Naive thymus-derived CD4-positive, alpha-beta T cell (primary cell): ENCODE results near the gene FAM168B. TPM values are rescaled to one million over a fixed set of nuclear protein-coding genes. Genes with fewer than 3 reads are reported as not detected.
"Not testable (repeated sequence)": the region's sequence is repeated elsewhere in the genome, so short reads cannot be mapped to it uniquely, and the experiment has no call there.

ENCODE experiments used
- ATAC-seq: fragments of 150-1000 bp; cut with Tn5 transposase; 2 replicates; pipeline ENCODE4 v1.10.0; 2021; ENCODE audit warnings: mild to moderate bottlenecking, moderate library complexity
- CTCF ChIA-PET: fragments of 350-600 bp; sonication (Branson Sonifier 250); formaldehyde crosslinking; loops from one replicate; lab custom pipeline; 2021; ENCODE audit warnings: antibody characterized with exemption; lab: Charles Lee
- POLR2A ChIA-PET: fragments of 350-600 bp; sonication (Branson Sonifier 250); formaldehyde crosslinking; loops from one replicate; lab custom pipeline; 2021; ENCODE audit warnings: antibody characterized with exemption, inconsistent platforms; lab: Charles Lee
- DNase-seq, 9 donors: peaks; one replicate each; pipeline versions ENCODE4 v3.0.0 to v3.0.0-alpha.2; 2020 to 2022; ENCODE audit warnings: mixed read lengths in 1 of 9
- H3K27ac ChIP-seq: one replicate; pipeline ENCODE4 v1.7.0; 2013; ENCODE audit warnings: mild to moderate bottlenecking, low read depth, low read length, moderate library complexity
- H3K27me3 ChIP-seq, 2 donors: one replicate each; pipeline ENCODE4 v1.7.0; 2013; ENCODE audit warnings: low read length in 2 of 2, mild to moderate bottlenecking in 2 of 2, moderate library complexity in 2 of 2; ENCODE audit not compliant: control insufficient read depth in 2 of 2, insufficient read depth in 2 of 2
- H3K36me3 ChIP-seq, 3 experiments: 1 replicate in 2 of 3; 2 replicates in 1 of 3; pipeline ENCODE4 v1.7.0; 2013; ENCODE audit warnings: low read length in 3 of 3, mild to moderate bottlenecking in 3 of 3, moderate library complexity in 1 of 3; ENCODE audit not compliant: insufficient read depth in 3 of 3, control insufficient read depth in 2 of 3
- H3K4me1 ChIP-seq, 2 donors: one replicate each; pipeline ENCODE4 v1.7.0; 2013; ENCODE audit warnings: low read length in 2 of 2, mild to moderate bottlenecking in 2 of 2, moderate library complexity in 1 of 2; ENCODE audit not compliant: control insufficient read depth in 2 of 2, insufficient read depth in 2 of 2
- H3K4me3 ChIP-seq: 2 replicates; pipeline ENCODE4 v1.7.0; 2013; ENCODE audit warnings: mild to moderate bottlenecking, low read length
- H3K9me3 ChIP-seq, 3 experiments: 1 replicate in 2 of 3; 2 replicates in 1 of 3; pipeline ENCODE4 v1.7.0; 2013; ENCODE audit warnings: low read length in 3 of 3; ENCODE audit not compliant: control insufficient read depth in 2 of 3
- H3K27ac Mint-ChIP-seq, 9 donors: one replicate each; pipeline ENCODE4 v1.8.0; 2020 to 2022; ENCODE audit warnings: mixed read lengths in 9 of 9, mild to moderate bottlenecking in 8 of 9, moderate library complexity in 5 of 9, inconsistent platforms in 2 of 9
- H3K27me3 Mint-ChIP-seq, 5 donors: one replicate each; pipeline ENCODE4 v1.8.0; 2021 to 2022; ENCODE audit warnings: mixed read lengths in 5 of 5, mild to moderate bottlenecking in 1 of 5
- H3K36me3 Mint-ChIP-seq, 5 donors: one replicate each; pipeline ENCODE4 v1.8.0; 2020 to 2022; ENCODE audit warnings: mixed read lengths in 5 of 5, mild to moderate bottlenecking in 3 of 5, inconsistent platforms in 1 of 5
- H3K4me1 Mint-ChIP-seq, 7 donors: one replicate each; pipeline ENCODE4 v1.8.0; 2020 to 2022; ENCODE audit warnings: mixed read lengths in 7 of 7, mild to moderate bottlenecking in 3 of 7, inconsistent platforms in 1 of 7
- H3K4me3 Mint-ChIP-seq, 10 donors: one replicate each; pipeline ENCODE4 v1.8.0; 2020 to 2022; ENCODE audit warnings: mild to moderate bottlenecking in 10 of 10, mixed read lengths in 10 of 10, moderate library complexity in 6 of 10, inconsistent platforms in 2 of 10
- H3K9me3 Mint-ChIP-seq, 11 donors: one replicate each; pipeline ENCODE4 v1.8.0; 2020 to 2022; ENCODE audit warnings: mixed read lengths in 11 of 11, mild to moderate bottlenecking in 4 of 11, inconsistent platforms in 1 of 11, moderate library complexity in 1 of 11
- intact Hi-C, 2 donors: fragments of 100-400 bp; cut with micrococcal nuclease; formaldehyde crosslinking; loops; one replicate each; pipeline ENCODE4 v1.15.1; 2023
- polyA plus RNA-seq, 2 donors: library from polyadenylated mRNA; unstranded; fragments of 300-500 nt; fragmentation: Illumina TruSeq; gene quantifications; one replicate each; pipeline ENCODE4 v1.2.3, GENCODE V29; 2021
- total RNA-seq, 6 experiments: library from RNA in 5 of 6; stranded (reverse) in 5 of 6; gene quantifications; 1 replicate in 5 of 6; 2 replicates in 1 of 6; pipeline ENCODE4 v1.2.3 and lab custom pipeline; 2021 to 2026

The FAM168B gene
- total and polyA plus RNA-seq, 7 experiments from 2014 or later = 36.3 to 82.9 (median 52.7) TPM

GRCh38 chr2:131079931-131080330 lies 13.3 kb downstream of the FAM168B start:
- ATAC-seq, H3K9me3 Mint-ChIP-seq, H3K4me3 Mint-ChIP-seq, H3K27ac ChIP-seq, H3K4me1 ChIP-seq, H3K9me3 ChIP-seq, H3K27me3 Mint-ChIP-seq, H3K27me3 ChIP-seq, POLR2A ChIA-PET, intact Hi-C loops, DNase-seq, H3K4me3 ChIP-seq: not testable (repeated sequence)
- CTCF ChIA-PET = interaction anchor here (0.7 kb wide), 1 partner anchor 15 kb away, joined by 3 read pairs; no protein-coding TSS in a partner anchor
- H3K4me1 Mint-ChIP-seq = peaks cover 26 to 73% (median 60%) of the 10 kb centered on the region in 7 donors
- peaks cover 14 to 77% (median 22%) of the 10 kb centered on the region in 3 experiments for H3K36me3 ChIP-seq
- H3K36me3 Mint-ChIP-seq = peaks cover 19 to 59% (median 26%) of the 10 kb centered on the region in 5 donors
- peak overlapping the region in 1 of 9 donors; percentile 19 for H3K27ac Mint-ChIP-seq

DNA sequence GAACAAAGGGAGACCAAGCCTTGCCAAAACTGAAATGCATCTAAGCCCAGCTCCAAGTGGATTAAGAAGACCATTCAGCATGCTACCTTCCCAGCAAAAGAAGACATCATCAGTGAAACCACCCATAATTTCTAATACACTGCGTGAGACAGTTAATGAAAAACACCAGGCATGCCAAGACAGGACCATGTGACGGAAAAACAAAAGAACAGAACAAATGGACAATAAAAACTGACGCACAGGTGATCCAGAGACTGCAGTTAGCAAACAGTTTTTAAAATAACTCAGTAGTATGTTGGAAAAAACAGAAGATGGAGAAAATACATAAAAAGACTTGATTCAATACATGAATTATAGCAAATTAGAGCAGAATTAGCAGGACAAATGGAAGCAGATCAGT lies 15.3 kb downstream of the FAM168B start:
- intact Hi-C loops = no loop called here
- ChIA-PET POLR2A (no interaction called here), CTCF (no interaction called here)
- peak overlapping the region in 3 of 10 donors; percentile 1 to 10 (median 4) for H3K4me3 Mint-ChIP-seq
- peaks cover 28 to 78% (median 65%) of the 10 kb centered on the region in 7 donors for H3K4me1 Mint-ChIP-seq
- no peak overlapping the region for H3K27ac ChIP-seq
- H3K27me3 ChIP-seq = no peaks in the 10 kb centered on the region
- peaks cover 19 to 64% (median 23%) of the 10 kb centered on the region in 5 donors for H3K36me3 Mint-ChIP-seq
- peaks cover 0 to 1% (median 0%) of the 10 kb centered on the region in 11 donors for H3K9me3 Mint-ChIP-seq
- peaks cover 0 to 5% of the 10 kb centered on the region in 2 donors for H3K4me1 ChIP-seq
- ATAC-seq (no peak), DNase-seq (no peak)
- H3K27me3 Mint-ChIP-seq = no peaks in the 10 kb centered on the region
- H3K27ac Mint-ChIP-seq = peak overlapping the region in 4 of 9 donors; percentile 5 to 43 (median 26)
- no peaks in the 10 kb centered on the region for H3K9me3 ChIP-seq
- no peak overlapping the region for H3K4me3 ChIP-seq
- H3K36me3 ChIP-seq = peaks cover 20 to 87% (median 22%) of the 10 kb centered on the region in 3 experiments

DNA sequence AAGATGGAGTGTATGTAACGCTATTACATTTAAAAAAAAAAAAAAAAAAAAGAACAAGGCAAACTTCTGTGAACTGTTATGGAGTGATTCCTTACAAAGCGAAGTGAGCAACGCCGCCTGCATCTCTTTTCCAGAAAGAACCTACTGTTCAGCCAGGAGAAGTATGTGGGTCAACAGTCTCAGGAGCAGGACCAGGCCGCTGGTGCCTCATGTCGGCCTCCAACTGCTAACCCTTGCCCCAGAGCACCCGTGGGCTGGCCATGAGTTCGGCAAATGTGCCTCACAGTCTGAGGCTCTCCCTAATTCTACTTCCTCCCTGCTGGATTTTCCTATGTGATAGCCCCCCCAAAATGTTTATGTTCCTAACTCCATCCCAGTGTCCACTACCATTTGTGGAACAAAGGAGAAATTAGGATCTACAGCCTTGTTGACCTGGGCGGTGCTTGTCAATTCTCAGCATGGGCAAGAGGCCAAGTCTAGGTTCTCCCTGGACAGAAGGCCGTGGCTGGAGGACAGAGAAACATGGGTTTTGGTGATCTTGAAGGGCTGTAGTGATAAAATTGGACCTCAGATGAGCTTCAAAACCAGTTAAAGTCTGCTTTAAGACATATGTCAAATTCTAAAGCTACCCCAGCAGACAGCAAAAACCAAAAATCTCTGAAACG lies 15.9 kb downstream of the FAM168B start:
- Histone ChIP-seq H3K27me3 (no peaks in the 10 kb centered on the region), H3K4me1 (peaks cover 0 to 5% of the 10 kb centered on the region in 2 donors), H3K27ac (no peak overlapping the region), H3K36me3 (peaks cover 18 to 84% (median 20%) of the 10 kb centered on the region in 3 experiments), H3K4me3 (no peak overlapping the region), H3K9me3 (no peaks in the 10 kb centered on the region)
- ChIA-PET POLR2A (no interaction called here), CTCF (no interaction called here)
- intact Hi-C loops = no loop called here
- Mint-ChIP-seq H3K27me3 (no peaks in the 10 kb centered on the region), H3K4me1 (peaks cover 28 to 74% (median 61%) of the 10 kb centered on the region in 7 donors), H3K27ac (peak overlapping the region in 1 of 9 donors; percentile 57), H3K36me3 (peaks cover 19 to 60% (median 21%) of the 10 kb centered on the region in 5 donors), H3K9me3 (peaks cover 0 to 1% (median 0%) of the 10 kb centered on the region in 11 donors), H3K4me3 (peak overlapping the region in 2 of 10 donors; percentile 10 to 26)
- ATAC-seq (no peak), DNase-seq (no peak)

- H3K27ac ChIP-seq = no peak overlapping the region
- Mint-ChIP-seq H3K27ac (peak overlapping the region in 2 of 9 donors; percentile 56 to 85), H3K4me1 (peaks cover 28 to 71% (median 59%) of the 10 kb centered on the region in 7 donors), H3K9me3 (peaks cover 0 to 1% (median 0%) of the 10 kb centered on the region in 11 donors), H3K27me3 (no peaks in the 10 kb centered on the region), H3K4me3 (no peak overlapping the region), H3K36me3 (peaks cover 15 to 61% (median 21%) of the 10 kb centered on the region in 5 donors)
- DNase-seq (no peak), ATAC-seq (no peak)
- ChIA-PET CTCF (interaction anchor here (0.7 kb wide), 1 partner anchor 11 kb away, joined by 4 read pairs; no protein-coding TSS in a partner anchor), POLR2A (no interaction called here)
- no peak overlapping the region for H3K4me3 ChIP-seq
- intact Hi-C loops = no loop called here
- H3K36me3 ChIP-seq = peaks cover 12 to 82% (median 20%) of the 10 kb centered on the region in 3 experiments
- H3K27me3 ChIP-seq = no peaks in the 10 kb centered on the region
- peaks cover 0 to 5% of the 10 kb centered on the region in 2 donors for H3K4me1 ChIP-seq
- H3K9me3 ChIP-seq = no peaks in the 10 kb centered on the region
These were observed 16.6 kb downstream of the FAM168B start for GRCh38 chr2:131076707-131077106.

DNA sequence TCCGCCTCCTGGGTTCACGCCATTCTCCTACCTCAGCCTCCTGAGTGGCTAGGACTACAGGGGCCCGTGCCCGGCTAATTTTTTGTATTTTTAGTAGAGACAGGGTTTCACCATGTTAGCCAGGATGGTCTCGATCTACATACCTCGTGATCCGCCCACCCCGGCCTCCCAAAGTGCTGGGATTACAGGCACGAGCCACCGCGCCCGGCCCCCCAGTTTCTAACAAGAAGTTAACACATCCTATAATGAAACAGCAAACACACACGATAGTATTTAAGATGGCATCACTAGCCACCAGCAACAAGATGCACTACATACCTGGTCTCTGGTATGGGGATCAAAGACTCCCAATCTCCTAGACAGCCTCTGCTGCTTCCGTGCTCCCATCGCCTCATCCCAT lies 17.7 kb downstream of the FAM168B start:
- ATAC-seq, H3K27me3 ChIP-seq, H3K9me3 ChIP-seq, H3K27ac ChIP-seq, POLR2A ChIA-PET, H3K4me3 ChIP-seq, H3K9me3 Mint-ChIP-seq, H3K4me1 ChIP-seq, CTCF ChIA-PET, H3K27me3 Mint-ChIP-seq, intact Hi-C loops, DNase-seq: not testable (repeated sequence)
- H3K4me1 Mint-ChIP-seq = peaks cover 26 to 69% (median 56%) of the 10 kb centered on the region in 7 donors
- peak overlapping the region in 1 of 10 donors; percentile 57 for H3K4me3 Mint-ChIP-seq
- peaks cover 14 to 57% (median 23%) of the 10 kb centered on the region in 5 donors for H3K36me3 Mint-ChIP-seq
- peaks cover 10 to 81% (median 20%) of the 10 kb centered on the region in 3 experiments for H3K36me3 ChIP-seq
- H3K27ac Mint-ChIP-seq = peak overlapping the region in 3 of 9 donors; percentile 59 to 85 (median 67)

DNA sequence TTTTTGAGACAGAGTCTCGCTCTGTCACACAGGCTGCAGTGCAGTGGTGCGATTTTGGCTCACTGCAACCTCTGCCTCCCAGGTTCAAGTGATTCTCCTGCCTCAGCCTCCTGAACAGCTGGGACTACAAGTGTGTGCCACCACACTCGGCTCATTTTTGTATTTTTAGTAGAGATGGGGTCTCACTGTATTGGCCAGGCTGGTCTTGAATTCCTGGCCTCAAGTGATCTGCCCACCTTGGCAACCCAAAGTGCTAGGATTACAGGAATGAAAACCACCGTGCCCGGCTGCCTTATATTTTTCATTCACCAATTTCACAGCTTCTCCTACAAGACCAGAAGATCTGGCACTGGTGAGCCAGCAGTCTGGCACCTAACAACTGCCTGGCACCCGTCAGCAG lies 25.1 kb downstream of the FAM168B start:
- peaks cover 0 to 59% (median 0%) of the 10 kb centered on the region in 3 experiments for H3K36me3 ChIP-seq
- CTCF ChIA-PET = interaction anchor here (0.7 kb wide), 1 partner anchor 247 kb away, joined by 3 read pairs; no protein-coding TSS in a partner anchor

More for the DNA sequence above, 25.1 kb downstream of the FAM168B start:
- DNase-seq, H3K27me3 ChIP-seq, ATAC-seq, H3K27ac ChIP-seq, H3K4me3 ChIP-seq, H3K9me3 ChIP-seq, H3K27me3 Mint-ChIP-seq, H3K9me3 Mint-ChIP-seq, intact Hi-C loops, POLR2A ChIA-PET, H3K4me3 Mint-ChIP-seq, H3K4me1 ChIP-seq: not testable (repeated sequence)
- Mint-ChIP-seq H3K4me1 (peaks cover 18 to 55% (median 48%) of the 10 kb centered on the region in 7 donors), H3K36me3 (peaks cover 4 to 52% (median 21%) of the 10 kb centered on the region in 5 donors), H3K27ac (peak overlapping the region in 2 of 9 donors; percentile 20 to 38)
